Pancreas (tissue), 10 donors: ENCODE data around the gene OGA. TPM values are rescaled to one million over a fixed set of nuclear protein-coding genes. Genes with fewer than 3 reads are reported as not detected.

ENCODE experiments used
- ATAC-seq, 4 donors: fragments of 200-7000 bp; cut with Tn5 transposase; one replicate each; pipeline versions ENCODE4 v1.8.0 to v1.9.1; 2020; ENCODE audit warnings: mild to moderate bottlenecking in 4 of 4, moderate library complexity in 4 of 4
- DNase-seq, 6 donors: peaks; one replicate each; pipeline ENCODE4 v3.0.0-alpha.2; 2020
- FAIRE-seq: peaks from 2 replicates; lab custom pipeline; 2012; peaks lifted over from hg19 to GRCh38; lab: Jason Lieb, UNC
- H3K27ac ChIP-seq, 4 donors: fragments of 200-600 bp; sonication (generic); 1 replicate in 3 of 4; 2 replicates in 1 of 4; pipeline versions ENCODE4 v1.5.0 to v1.8.0; 2020
- H3K27me3 ChIP-seq, 4 donors: fragments of 200-600 bp; one replicate each; pipeline ENCODE4 v1.8.0; 2021
- H3K36me3 ChIP-seq, 3 donors: fragments of 200-600 bp; sonication (generic) in 1 of 3; one replicate each; pipeline versions ENCODE4 v1.5.0 to v1.8.0; 2020 to 2021
- H3K4me1 ChIP-seq, 3 donors: fragments of 200-600 bp; one replicate each; pipeline ENCODE4 v1.8.0; 2021
- H3K4me3 ChIP-seq, 4 donors: fragments of 200-600 bp; sonication (generic) in 2 of 4; one replicate each; pipeline versions ENCODE4 v1.5.0 to v1.8.0; 2020 to 2021
- H3K9me3 ChIP-seq, 4 donors: fragments of 200-600 bp; one replicate each; pipeline ENCODE4 v1.8.0; 2021
- WGBS, 2 donors: extraction: QIAGEN DNeasy Blood & Tissue Kit; methylation state at CpG; one replicate each; pipeline ENCODE4 v1.1.7; 2013; 5-methylcytosine and 5-hydroxymethylcytosine counted together
- intact Hi-C, 3 donors: fragments of 100-400 bp; cut with DNase I; formaldehyde crosslinking; loops; one replicate each; pipeline versions ENCODE4 v1.11.1 to v1.14.2; 2022
- polyA plus RNA-seq, 2 donors: library from polyadenylated mRNA; stranded (reverse); fragments of 200-250 nt; gene quantifications; one replicate each; pipeline ENCODE4 v1.2.3, GENCODE V29; 2013
- total RNA-seq, 6 donors: library from RNA; stranded (reverse); fragmentation: NEBNext Ultra II Directional in 4 of 6; extraction: Animal tissue kit (Norgen Biotek cat#: 25700) in 4 of 6; gene quantifications; one replicate each; pipeline versions ENCODE4 v1.2.1 to v1.2.4, GENCODE V29; 2021 to 2023
- TF ChIP-seq, protein P1 (sequence below), 4 donors: fragments of 200-600 bp; sonication (generic) in 3 of 4; IDR thresholded peaks; one replicate each; pipeline versions ENCODE4 v1.5.0 to v1.8.0; 2021; ENCODE audit warnings: antibody characterized with exemption in 4 of 4
- donor health status: healthy with polysubstance abuse.
- donor health status: DM: no; HTN: no; CAD: no; lungs with moderate emphysema.
- donor health status: DM: no; HTN: no; CAD: no.
- donor health status: control.
- donor health status: control.
- donor health status: Bipolar disorder and iron deficiency.
- donor health status: DM: yes; HTN: yes; CAD: no.
- donor health status: DM: no; HTN: no; CAD: no.
- donor health status: DM: no; HTN: no; CAD: no.
- donor health status: DM: yes; HTN: yes; CAD: no.

The OGA gene
- total and polyA plus RNA-seq, 8 donors, result 29.3 to 57.3 (median 32.2) TPM

DNA sequence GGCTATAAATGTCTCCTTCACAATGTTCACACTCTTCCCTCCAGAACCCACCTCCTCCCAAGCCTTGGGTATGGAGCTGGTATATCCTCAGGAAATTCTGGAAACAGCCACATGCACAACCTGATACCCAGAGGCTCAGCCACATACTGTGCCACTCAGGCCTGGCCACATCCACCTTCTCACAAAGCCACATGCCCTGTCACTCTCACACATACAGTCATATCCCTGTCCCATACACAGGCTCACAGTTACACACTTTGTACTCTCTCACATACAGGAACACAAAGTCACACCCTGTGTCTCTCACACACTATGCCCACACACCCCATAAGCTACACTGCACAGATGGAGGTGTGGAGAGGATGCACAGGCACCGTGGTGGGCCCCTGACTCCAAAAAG lies 15.2 kb upstream of the OGA start:
- no peak for DNase-seq
- WGBS, 2 donors, result 84 to 87% methylated on average over 1 of the region's 1 CpG
- no peaks in the 10 kb centered on the region for H3K27me3 ChIP-seq
- no peak overlapping the region for H3K27ac ChIP-seq
- TF ChIP-seq, protein P1, sequence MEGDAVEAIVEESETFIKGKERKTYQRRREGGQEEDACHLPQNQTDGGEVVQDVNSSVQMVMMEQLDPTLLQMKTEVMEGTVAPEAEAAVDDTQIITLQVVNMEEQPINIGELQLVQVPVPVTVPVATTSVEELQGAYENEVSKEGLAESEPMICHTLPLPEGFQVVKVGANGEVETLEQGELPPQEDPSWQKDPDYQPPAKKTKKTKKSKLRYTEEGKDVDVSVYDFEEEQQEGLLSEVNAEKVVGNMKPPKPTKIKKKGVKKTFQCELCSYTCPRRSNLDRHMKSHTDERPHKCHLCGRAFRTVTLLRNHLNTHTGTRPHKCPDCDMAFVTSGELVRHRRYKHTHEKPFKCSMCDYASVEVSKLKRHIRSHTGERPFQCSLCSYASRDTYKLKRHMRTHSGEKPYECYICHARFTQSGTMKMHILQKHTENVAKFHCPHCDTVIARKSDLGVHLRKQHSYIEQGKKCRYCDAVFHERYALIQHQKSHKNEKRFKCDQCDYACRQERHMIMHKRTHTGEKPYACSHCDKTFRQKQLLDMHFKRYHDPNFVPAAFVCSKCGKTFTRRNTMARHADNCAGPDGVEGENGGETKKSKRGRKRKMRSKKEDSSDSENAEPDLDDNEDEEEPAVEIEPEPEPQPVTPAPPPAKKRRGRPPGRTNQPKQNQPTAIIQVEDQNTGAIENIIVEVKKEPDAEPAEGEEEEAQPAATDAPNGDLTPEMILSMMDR (IDR thresholded peaks at IDR 0.05), result no peak
- H3K9me3 ChIP-seq, result no peaks in the 10 kb centered on the region
- no peaks in the 10 kb centered on the region for H3K36me3 ChIP-seq
- FAIRE-seq, result no peak
- no peak for ATAC-seq
- H3K4me3 ChIP-seq, result no peak overlapping the region
- intact Hi-C loops, result loop anchor here in 1 of 3 donors (10.0 kb wide), 1 partner anchor 181 kb away; no protein-coding TSS in a partner anchor
- peaks cover 0 to 8% (median 0%) of the 10 kb centered on the region in 3 donors for H3K4me1 ChIP-seq

DNA sequence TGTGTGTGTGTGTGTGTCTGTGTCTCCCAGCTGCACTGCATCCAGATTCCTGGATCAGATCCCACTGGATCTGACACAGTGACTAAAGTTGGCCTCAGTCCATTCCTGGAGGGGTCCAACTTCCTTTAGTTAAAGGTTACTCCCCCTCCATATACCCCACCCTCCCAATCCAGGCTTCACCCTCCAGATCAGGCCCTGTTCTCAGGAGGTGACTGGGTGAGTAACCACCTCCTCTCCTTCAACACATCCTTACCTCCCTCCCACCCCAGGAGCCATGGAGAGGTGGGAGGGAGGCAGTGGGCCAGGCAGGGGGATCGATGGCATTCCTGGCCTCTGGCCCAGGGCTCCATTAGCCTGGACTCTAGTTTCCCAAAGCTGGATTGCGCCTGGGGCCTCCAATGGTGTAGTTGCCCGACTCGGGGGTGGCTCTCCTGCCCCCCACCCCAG lies 14.1 kb upstream of the OGA start:
- Histone ChIP-seq H3K27ac (no peak overlapping the region), H3K9me3 (no peaks in the 10 kb centered on the region), H3K36me3 (no peaks in the 10 kb centered on the region), H3K4me1 (peaks cover 0 to 8% (median 0%) of the 10 kb centered on the region in 3 donors), H3K4me3 (no peak overlapping the region), H3K27me3 (no peaks in the 10 kb centered on the region)
- DNase-seq, result peak in 2 of 6 donors; percentile 19 to 49
- WGBS, 2 donors, result 36 to 50% methylated on average over 4 of the region's 4 CpGs
- intact Hi-C loops, result loop anchor here in 1 of 3 donors (10.0 kb wide), 1 partner anchor 182 kb away; no protein-coding TSS in a partner anchor
- TF ChIP-seq, protein P1 (IDR thresholded peaks at IDR 0.05), result no peak
- no peak for FAIRE-seq
- no peak for ATAC-seq

DNA sequence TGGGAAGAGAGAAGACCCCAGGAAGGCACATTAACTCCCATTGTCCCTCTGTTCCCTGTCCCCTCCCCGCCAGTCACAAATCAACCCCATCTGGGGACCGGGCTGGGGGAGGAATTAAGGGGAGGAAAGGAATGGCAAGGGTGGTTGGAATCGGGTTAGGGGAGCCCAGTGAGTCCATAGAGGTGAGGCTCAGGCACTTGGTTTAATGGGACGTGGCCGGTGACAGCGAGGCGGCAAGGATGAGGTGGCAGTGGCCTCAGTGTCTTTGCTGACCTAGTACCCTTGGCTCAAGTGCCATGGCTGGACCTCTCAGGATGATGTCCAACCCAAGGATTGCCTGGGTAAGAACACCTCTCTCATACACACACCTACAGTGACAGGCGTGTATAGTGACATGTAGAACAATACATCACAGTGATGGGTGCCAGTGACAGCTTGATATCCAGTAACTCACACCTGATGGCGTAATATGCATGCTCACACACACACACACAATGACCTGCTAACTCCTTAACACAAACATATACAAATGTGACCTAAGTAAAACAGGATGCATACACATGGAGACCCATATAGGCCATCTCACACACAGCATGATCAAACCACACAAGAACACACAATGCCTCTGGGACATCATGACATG lies 13.0 kb upstream of the OGA start:
- peak overlapping the region in 3 of 4 donors; percentile 22 to 56 (median 45) for H3K4me3 ChIP-seq
- H3K27ac ChIP-seq, result peak overlapping the region in 3 of 4 donors; percentile 42 to 60 (median 54)
- H3K36me3 ChIP-seq, result no peaks in the 10 kb centered on the region
- H3K9me3 ChIP-seq, result no peaks in the 10 kb centered on the region
- no peak for DNase-seq
- H3K27me3 ChIP-seq, result no peaks in the 10 kb centered on the region
- TF ChIP-seq, protein P1 (IDR thresholded peaks at IDR 0.05), result no peak
- 64% methylated on average over 9 of the region's 9 CpGs for WGBS, 2 donors
- peaks cover 0 to 8% (median 0%) of the 10 kb centered on the region in 3 donors for H3K4me1 ChIP-seq
- intact Hi-C loops, result loop anchor here in 1 of 3 donors (10.0 kb wide), 1 partner anchor 184 kb away; no protein-coding TSS in a partner anchor
- no peak for ATAC-seq
- FAIRE-seq, result no peak

DNA sequence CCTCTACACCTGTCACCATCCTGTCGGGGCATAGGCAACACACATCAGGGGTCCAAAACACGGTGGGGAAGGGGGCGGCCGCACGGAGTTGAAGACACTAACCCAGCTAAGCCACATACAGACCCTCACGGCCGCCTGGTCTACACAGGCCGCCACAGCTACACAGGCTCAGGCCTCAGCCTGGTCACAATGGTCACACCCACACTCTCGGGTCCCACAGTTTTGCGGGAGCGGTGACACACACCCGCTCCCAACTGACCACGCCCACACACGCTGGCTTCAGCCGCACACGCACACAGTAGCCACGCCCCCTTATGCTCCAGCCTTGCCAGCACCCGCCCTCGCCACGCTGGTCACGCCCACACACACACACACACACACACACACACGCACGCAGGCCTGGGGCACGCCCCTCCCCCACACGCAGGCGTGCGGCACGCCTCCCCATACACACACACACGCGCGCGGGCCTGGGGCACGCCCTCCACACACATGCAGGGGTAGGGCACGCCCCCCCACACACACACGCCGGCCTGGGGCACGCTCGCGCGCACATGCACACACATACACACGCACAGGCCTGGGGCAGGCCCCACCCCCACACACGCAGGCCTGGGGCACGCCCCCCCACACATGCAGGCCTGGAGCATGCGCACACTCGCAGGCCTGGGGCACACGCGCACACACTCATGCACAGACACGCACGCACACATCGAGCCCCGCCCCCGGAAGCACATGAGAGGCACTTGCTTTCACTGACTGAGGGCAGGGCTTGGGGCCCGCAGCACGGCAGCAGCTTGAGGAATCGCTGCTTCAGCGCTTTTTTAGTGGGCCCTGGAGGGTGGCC lies 12.3 kb upstream of the OGA start:
- intact Hi-C loops, result loop anchor here in 1 of 3 donors (10.0 kb wide), 1 partner anchor 184 kb away; no protein-coding TSS in a partner anchor
- TF ChIP-seq, protein P1 (IDR thresholded peaks at IDR 0.05), result no peak
- Histone ChIP-seq H3K4me3 (peak overlapping the region; percentile 22 to 56 (median 50)), H3K36me3 (no peaks in the 10 kb centered on the region), H3K27me3 (no peaks in the 10 kb centered on the region), H3K27ac (peak overlapping the region; percentile 27 to 60 (median 48)), H3K4me1 (peaks cover 0 to 8% (median 0%) of the 10 kb centered on the region in 3 donors), H3K9me3 (no peaks in the 10 kb centered on the region)
- DNase-seq (peak; percentile 88 to 96 (median 91)), FAIRE-seq (no peak), ATAC-seq (peak; percentile 85 to 91 (median 90))
- WGBS, 2 donors, result 1 to 2% methylated on average over 54 to 56 of the region's 56 CpGs
